HG02973 (cell line): ENCODE data around the gene ELOVL5.
"Not testable (repeated sequence)": the region's sequence is repeated elsewhere in the genome, so short reads cannot be mapped to it uniquely, and the experiment has no call there.

Experiments
- ATAC-seq: cut with Tn5 transposase; IDR thresholded peaks from one replicate; pipeline ENCODE4 v1.9.1; 2021; ENCODE audit warnings: moderate library complexity; ENCODE audit not compliant: unreplicated experiment

Gene ELOVL5

DNA sequence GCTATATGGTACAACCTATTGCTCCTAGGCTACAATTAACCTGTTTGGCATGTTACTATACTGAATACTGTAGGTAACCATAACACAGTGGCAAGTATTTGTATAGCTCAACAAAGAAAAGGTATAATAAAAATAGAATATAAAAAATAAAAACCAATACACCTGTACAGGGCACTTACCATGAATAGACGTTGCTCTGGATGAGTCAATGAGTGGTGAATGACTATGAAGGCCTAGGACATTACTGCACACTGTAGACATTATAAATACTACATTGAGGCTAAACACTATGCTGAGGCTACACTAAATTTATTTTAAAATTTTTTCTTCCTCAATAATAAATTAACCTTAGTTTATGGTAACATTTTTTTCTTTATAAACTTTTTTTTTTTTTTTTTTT lies 18.6 kb downstream of the ELOVL5 start:
- no peak for ATAC-seq

DNA sequence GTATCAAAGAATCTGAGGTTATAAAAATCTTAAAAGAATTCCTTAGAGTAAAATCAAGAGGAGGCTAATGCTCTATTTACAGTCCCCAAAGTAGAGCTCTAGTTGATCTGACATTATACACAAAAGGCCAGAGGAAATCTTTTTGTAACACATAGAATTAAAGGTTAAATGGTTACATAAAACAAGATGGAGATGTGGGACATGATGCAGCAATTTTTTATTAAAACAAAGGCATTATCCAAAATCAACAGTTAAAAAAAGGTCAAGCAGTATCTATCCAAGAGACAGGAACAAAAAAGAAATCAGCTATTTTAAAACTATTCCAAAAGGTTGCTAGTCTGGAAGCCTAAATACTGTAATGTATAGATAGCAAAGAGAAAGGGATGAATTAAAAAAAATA lies 20.4 kb downstream of the ELOVL5 start:
- no peak for ATAC-seq

- no peak for ATAC-seq
Measured at GRCh38 chr6:53327017-53327395, 21.7 kb downstream of the ELOVL5 start.

- ATAC-seq, result no peak
Measured at GRCh38 chr6:53326372-53327016, 22.3 kb downstream of the ELOVL5 start.

GRCh38 chr6:53325785-53326184 lies 23.0 kb downstream of the ELOVL5 start:
- ATAC-seq, result no peak

DNA sequence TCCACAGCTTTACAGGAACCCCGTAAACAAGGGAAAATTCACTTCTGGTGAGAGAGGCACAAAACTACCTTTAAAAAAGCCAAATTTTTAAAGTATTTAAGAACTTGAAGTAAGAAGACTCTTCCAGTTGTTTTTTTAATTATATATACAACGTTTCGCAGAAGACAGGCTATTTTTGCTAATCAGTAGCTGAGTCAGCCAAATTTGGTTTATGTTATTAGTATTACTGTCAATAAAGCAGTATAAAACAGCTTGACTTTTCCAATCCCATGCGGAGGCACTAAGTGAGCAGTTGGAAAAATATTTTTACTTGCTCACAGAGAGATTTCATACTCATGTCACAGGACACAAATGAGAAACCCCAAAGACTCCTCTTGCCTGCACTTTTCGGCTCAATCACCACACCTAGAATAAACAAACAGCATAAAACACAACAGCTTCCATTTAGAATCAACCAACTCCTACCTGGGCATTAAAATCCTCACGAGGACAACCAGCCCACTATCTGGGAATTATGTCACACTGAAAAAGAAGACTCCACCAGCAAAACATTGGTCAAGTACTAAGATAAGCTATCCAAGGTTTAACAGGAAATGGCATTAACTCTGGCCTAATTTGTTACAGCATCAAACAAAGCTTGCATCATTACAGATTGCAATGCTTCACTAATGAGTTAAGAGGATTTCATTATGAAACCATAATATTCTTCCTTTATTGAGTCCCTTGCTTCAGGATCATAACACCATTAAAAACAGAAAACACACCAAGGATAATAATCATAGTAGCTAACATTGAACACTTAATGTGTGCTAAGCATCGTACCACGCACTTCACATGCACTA lies 26.3 kb downstream of the ELOVL5 start:
- ATAC-seq, result no peak

DNA sequence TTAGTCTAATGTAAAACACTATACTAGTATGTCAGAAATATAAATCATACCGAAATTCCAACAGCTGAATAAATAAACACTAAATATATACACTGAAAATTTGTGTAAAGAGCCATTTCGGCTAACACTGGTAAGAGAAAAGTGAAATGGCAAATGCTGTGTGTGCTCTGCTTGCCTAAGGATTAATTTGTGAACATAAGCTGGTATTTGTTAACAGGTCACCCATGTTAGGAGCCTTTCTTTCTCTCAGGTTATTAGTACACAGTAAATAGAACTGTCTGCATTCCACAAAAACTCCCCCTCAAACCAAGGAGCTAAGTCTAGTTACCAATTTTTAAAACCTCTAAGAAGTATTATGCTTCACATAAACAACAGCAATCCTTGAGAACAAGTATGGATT lies 27.0 kb downstream of the ELOVL5 start:
- no peak for ATAC-seq

- no peak for ATAC-seq
Measured at GRCh38 chr6:53320964-53321363, 27.8 kb downstream of the ELOVL5 start.

DNA sequence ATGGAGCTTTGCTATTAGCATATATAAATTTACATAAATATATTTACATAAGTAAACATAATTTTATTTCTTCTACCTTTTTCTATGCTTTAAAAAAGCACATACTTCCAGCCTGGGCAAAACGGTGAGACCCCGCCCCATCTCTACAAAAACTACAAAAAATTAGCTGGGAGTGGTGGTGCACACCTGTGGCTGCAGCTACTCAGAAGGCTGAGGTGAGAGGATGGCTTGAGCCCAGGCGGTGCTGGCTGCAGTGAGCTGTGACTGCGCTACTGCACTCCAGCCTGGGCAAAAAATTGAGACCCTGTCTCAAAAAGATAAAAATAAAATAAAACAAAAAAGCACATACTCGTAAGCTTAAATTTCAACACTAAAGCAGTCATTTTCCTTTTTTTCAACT lies 30.3 kb downstream of the ELOVL5 start:
- no peak for ATAC-seq

- no peak for ATAC-seq
Measured at GRCh38 chr6:53317861-53318260, 30.9 kb downstream of the ELOVL5 start.

DNA sequence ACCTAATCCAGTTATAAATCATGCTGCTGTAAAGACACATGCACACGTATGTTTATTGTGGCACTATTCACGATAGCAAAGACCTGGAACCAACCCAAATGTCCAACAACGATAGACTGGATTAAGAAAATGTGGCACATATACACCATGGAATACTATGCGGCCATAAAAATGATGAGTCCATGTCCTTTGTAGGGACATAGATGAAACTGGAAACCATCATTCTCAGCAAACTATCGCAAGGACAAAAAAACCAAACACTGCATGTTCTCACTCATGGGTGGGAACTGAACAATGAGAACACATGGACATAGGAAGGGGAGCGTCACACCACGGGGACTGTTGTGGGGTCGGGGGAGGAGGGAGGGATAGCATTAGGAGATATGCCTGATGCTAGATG lies 31.5 kb downstream of the ELOVL5 start:
- not testable (repeated sequence) for ATAC-seq

DNA sequence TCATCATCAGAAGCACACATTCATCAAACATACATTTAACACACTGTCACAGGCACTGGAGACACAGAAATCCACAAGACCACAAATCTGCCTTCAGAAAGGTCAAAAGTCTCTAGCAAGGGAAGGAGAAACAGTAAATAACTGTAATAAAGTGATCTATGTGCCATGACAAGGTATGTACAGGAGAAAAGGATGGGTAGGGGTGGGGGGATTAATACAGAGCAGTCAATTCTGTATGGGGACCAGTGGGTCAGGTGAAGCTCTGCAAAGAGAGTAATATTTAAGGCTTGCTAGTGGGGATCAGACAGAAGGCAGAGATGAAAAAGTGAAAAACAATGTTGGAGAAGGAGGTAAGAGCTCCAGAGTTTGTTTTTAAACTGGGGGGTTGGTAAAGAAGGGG lies 32.6 kb downstream of the ELOVL5 start:
- ATAC-seq, result no peak

- no peak for ATAC-seq
Measured at GRCh38 chr6:53315086-53315724, 33.5 kb downstream of the ELOVL5 start.

- no peak for ATAC-seq
Measured at GRCh38 chr6:53313784-53314400, 34.9 kb downstream of the ELOVL5 start.

DNA sequence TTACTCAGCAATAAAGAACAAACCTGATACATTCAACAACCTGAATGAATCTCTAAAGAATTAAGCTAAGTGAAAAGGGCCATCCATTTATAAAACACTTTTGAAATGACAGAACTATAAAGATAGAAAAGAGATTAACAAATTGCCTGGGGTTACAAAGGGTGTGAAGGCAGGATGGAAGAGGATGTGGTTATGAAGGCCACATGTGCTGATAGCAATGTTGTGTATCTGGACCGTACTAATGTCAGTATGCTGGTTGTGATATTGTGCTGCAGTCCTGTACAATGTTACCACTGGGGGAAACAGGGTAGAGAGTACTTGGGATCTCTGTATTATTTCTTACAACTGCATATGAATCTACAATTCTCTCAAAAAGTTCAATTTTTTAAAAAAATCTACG lies 36.4 kb downstream of the ELOVL5 start:
- peak; percentile 46 for ATAC-seq

DNA sequence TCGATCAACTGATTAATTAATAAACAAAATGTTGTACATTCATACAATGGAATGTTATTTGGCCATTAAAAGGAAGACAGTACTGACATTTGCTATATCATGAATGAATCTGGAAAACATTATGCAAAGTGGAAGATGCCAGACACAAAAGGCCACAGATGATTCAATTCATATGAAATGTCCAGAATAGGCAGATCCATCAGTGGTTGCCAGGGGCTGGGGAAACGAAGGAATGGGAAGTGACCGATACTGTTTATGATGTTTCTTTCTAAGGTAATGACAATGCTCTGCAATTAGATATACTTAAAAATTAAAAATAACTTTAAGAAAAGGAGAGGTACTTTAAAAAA lies 37.2 kb downstream of the ELOVL5 start:
- no peak for ATAC-seq

DNA sequence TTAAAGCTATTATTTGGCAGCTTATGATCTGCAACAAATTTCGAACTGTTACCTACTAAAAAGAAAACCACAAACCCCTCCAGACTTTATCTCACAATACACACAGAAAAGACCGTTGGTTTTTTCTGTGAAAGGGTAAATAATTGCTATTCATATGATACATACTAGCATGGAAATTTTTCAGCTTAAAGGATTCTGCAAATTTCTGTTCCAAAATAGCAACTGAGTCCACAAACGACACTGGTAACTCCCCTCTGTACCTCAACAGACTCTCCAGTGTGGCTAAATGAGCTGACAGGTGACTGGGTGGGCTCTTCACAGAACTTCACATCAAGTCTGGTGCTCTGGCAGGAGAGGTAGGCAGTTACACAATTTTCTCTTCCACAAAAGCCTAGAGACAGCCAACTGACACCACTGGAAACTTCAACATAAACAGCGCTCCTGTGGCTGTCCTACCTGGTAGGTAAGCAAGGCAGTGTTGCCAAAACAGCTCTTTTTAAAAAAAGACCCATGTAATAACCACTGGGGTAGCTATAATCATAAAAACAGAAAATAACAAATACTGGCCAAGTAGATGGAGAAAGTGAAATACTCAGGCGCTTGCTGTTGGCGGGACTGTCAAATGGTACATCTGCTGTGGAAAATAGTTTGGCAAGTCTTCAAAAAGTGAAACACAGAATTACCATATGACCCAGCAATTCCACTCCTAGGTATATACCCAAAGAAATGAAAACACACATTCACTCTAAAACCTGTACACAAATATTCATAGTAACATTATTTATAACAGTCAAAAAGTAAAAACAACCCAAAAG lies 37.8 kb downstream of the ELOVL5 start:
- no peak for ATAC-seq

DNA sequence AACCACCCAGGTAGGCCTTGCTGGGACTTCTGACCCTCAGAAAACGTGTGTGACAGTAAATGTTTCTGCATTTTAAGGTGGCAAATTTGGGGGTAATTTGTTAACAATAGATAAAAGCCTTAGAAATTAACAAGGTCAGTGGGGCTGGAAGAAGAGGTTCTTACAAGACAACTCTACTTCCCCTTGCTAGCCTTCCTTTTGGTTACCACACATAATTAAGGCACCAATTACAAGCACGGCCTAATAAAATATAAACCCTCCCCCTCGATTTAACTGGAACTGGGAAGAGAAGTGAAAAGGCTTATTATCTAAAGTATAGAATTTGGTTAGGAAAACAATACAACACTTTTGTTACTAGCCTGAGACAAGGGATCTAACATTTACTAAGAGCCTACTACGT lies 38.8 kb downstream of the ELOVL5 start:
- no peak for ATAC-seq

DNA sequence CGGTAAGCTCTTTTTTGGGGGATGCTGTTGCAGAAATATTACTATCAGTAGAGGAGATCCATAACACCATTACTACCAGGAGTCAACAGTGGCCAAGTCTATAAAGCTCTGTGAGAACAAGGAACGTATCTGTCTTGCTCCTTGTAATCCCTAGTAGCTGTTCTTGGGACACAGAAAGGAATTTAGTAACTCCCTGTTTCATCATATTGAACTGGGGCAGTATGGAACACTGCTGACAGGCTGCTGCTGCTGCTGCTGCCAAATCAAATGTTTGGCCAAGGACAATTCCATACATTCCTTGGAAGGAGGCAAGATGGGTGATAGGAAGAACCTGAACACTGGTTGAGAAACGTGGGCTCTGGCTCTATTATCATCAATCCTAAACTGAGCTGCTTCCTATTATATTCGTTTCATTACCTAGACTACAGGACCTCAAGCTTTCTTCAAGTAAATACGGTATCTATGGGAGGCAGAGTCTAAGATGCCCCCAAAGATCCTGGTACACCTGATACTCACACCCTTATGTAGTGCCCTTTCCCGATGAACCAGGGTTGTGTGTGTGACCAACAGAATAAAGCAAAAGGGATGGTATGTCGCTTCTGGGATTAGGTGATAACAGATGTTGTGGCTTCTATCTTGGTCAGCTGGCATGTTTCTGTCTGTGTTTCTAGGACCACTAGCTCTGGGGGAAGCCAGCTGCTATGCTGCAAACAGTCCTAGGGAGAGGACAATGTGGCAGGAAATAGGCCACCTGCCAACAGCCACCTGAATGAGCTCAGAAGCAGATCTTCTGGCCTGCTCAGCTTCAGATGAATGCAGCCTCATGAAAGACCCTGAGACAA lies 39.5 kb downstream of the ELOVL5 start:
- peak; percentile 55 for ATAC-seq

- ATAC-seq, result peak; percentile 56
Measured at GRCh38 chr6:53306819-53307347, 41.9 kb downstream of the ELOVL5 start.
